HUES6 (cell line): ENCODE results near the gene DHX36.

Experiments
- H3K27ac ChIP-seq: 2 replicates; pipeline ENCODE4 v1.7.0; 2013; ENCODE audit warnings: low read depth, mild to moderate bottlenecking, low read length, inconsistent platforms
- H3K27me3 ChIP-seq: 2 replicates; pipeline ENCODE4 v1.6.1; 2013; ENCODE audit warnings: low read length; ENCODE audit not compliant: control insufficient read depth, insufficient read depth
- H3K36me3 ChIP-seq: 2 replicates; pipeline ENCODE4 v1.6.1; 2013; ENCODE audit warnings: low read length; ENCODE audit not compliant: control insufficient read depth, insufficient read depth
- H3K4me1 ChIP-seq: 2 replicates; pipeline ENCODE4 v1.6.1; 2013; ENCODE audit warnings: low read length; ENCODE audit not compliant: control insufficient read depth, insufficient read depth
- H3K4me3 ChIP-seq: 2 replicates; pipeline ENCODE4 v1.5.1; 2013; ENCODE audit warnings: low read depth, low read length
- H3K9ac ChIP-seq: one replicate; pipeline ENCODE4 v1.6.1; 2013; ENCODE audit warnings: mild to moderate bottlenecking, low read length
- H3K9me3 ChIP-seq: 2 replicates; pipeline ENCODE4 v1.6.1; 2013; ENCODE audit warnings: low read depth, low read length; ENCODE audit not compliant: control insufficient read depth, insufficient read depth

The DHX36 gene

DNA sequence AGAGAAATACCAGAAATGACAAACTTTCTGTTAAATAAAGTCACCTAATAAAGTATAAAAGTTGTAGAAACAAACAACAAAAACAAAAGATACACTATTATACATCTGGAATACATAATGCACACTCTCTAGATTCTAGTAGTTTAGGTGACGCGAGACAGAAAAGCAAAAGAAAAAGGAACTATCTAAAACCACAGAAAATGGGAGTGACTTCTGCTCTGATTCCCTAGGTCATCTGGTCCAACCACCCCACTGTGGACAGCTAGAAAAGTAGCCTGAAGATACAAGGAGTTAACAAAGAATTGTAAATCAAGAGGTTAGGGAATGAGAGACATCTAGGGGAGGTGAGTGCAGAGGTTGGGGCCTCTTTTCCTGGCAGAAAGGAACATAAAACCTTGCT, 39.1 kb downstream of the DHX36 start:
- Histone ChIP-seq H3K9me3 (no peaks in the 10 kb centered on the region), H3K27ac (no peak overlapping the region), H3K9ac (no peak overlapping the region), H3K4me3 (no peak overlapping the region), H3K36me3 (peaks cover 88% of the 10 kb centered on the region), H3K4me1 (no peaks in the 10 kb centered on the region), H3K27me3 (no peaks in the 10 kb centered on the region)

- Histone ChIP-seq H3K4me3 (no peak overlapping the region), H3K9ac (no peak overlapping the region), H3K9me3 (no peaks in the 10 kb centered on the region), H3K27me3 (no peaks in the 10 kb centered on the region), H3K4me1 (no peaks in the 10 kb centered on the region), H3K27ac (no peak overlapping the region), H3K36me3 (peaks cover 97% of the 10 kb centered on the region)
These were observed 44.1 kb downstream of the DHX36 start for GRCh38 chr3:154280161-154280560.

DNA sequence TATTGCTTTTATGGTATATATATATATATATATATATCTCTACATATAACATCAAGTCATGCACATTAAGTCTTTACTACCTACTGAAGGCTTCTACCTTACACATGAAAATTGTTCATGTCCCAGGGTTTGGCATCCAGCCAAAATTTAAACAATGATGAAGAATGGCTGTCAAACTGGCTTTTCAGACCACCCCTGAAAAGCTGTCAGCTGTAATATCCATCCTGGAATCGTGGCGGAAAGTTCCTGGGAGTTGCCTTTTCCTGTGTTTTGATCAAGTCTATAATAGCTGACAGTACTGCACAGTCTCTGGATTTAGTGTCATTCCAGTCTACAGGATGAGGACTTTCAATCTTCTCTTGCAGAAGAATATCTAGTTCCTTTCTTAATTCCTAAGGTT, 48.3 kb downstream of the DHX36 start:
- Histone ChIP-seq H3K9me3 (no peaks in the 10 kb centered on the region), H3K4me1 (no peaks in the 10 kb centered on the region), H3K27me3 (no peaks in the 10 kb centered on the region), H3K27ac (no peak overlapping the region), H3K9ac (no peak overlapping the region), H3K36me3 (peaks cover 94% of the 10 kb centered on the region), H3K4me3 (no peak overlapping the region)

DNA sequence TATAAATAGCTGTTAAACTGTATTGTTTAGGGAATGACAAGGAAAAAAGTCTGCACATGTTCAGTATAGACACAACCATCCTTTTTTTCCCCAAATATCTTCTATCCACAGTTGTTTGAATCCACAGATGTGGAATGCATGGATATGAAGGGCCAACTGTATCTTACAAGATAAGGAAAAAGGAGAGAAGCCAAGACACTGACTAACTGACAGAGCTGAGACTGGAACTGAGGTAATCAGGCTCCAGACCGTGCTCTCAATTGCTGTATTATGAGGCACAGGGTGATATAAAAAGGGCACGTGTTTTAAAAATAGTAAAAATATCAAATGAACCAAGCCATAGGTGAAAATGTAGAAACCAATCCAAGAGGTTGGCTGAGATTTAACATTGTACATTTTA, 49.0 kb downstream of the DHX36 start:
- Histone ChIP-seq H3K9ac (no peak overlapping the region), H3K9me3 (peaks cover under 1% of the 10 kb centered on the region; the same call in 1 of the 2 replicates), H3K36me3 (peaks cover 94% of the 10 kb centered on the region), H3K27ac (no peak overlapping the region), H3K4me1 (no peaks in the 10 kb centered on the region), H3K27me3 (no peaks in the 10 kb centered on the region), H3K4me3 (no peak overlapping the region)

GRCh38 chr3:154274348-154274747, 49.9 kb downstream of the DHX36 start:
- Histone ChIP-seq H3K27ac (no peak overlapping the region), H3K36me3 (peaks cover 93% of the 10 kb centered on the region), H3K4me1 (no peaks in the 10 kb centered on the region), H3K9me3 (peaks cover 2% of the 10 kb centered on the region; the same call in 1 of the 2 replicates), H3K4me3 (no peak overlapping the region), H3K27me3 (no peaks in the 10 kb centered on the region), H3K9ac (no peak overlapping the region)

DNA sequence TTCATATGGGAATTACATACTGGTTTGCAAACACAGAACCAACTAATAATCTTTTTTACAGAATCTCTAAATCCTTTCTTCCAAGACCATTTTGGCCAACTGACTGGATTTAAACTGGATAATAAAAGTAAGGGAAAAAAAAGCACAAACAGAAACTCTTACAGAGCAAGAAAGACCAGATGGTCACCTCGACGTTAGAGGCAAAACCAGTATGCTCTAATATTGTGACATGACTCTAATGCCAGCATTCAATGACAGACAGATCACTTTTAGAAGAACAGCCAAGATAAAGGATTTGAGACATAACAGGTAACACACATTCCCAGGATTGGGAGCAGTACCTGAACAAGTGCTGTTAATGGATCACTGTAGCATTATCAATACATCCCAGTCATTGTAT, 50.9 kb downstream of the DHX36 start:
- H3K9me3 ChIP-seq: peaks cover 2% of the 10 kb centered on the region; the same call in 1 of the 2 replicates
- no peak overlapping the region for H3K27ac ChIP-seq
- H3K9ac ChIP-seq: no peak overlapping the region
- H3K27me3 ChIP-seq: no peaks in the 10 kb centered on the region
- peaks cover 85% of the 10 kb centered on the region for H3K36me3 ChIP-seq
- no peak overlapping the region for H3K4me3 ChIP-seq
- H3K4me1 ChIP-seq: no peaks in the 10 kb centered on the region

- Histone ChIP-seq H3K36me3 (peaks cover 68% of the 10 kb centered on the region), H3K9me3 (no peaks in the 10 kb centered on the region), H3K4me3 (no peak overlapping the region), H3K27me3 (no peaks in the 10 kb centered on the region), H3K9ac (no peak overlapping the region), H3K27ac (no peak overlapping the region), H3K4me1 (peaks cover 4% of the 10 kb centered on the region)
These were observed 69.8 kb downstream of the DHX36 start for GRCh38 chr3:154254527-154254926.

DNA sequence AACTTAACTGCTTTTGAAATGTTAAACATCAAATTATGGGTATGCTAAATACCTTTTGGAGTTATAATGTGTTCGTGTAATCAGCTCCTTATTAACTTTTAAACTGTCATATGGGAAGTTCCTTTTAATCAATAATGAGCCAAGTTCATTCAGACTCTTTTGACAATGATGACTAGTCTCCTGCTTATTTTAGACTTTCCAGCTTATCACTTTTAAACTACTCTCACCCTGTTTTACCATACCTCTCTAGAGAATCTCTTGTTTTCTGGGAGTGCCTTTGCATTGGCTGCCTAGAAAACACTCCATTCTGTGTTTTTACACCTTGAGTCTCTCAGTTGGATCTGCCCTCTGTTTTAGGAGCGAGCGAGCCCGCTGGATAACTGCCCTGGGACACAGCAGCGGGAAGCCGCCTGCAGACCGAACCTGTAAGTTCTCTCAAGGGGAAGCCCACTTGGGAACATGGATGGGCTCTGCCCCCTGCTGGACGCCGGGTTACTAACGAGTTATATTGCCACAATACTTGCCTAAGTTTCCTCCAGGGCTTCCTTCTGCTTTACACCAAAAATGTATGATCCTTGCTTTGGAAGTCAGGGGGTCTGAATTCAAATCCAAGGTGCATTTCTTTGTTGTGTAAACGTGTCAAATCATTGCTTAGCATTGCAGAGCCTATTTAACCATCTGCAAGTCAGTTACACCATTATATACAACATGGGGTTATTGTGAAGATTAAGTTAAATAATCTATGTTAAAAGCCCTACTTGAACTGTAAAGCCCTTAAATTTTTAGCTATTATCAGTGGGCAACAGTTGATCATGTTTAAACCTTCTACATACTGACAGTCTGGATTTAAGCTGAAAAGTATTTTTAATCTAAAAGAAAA, 71.3 kb downstream of the DHX36 start:
- Histone ChIP-seq H3K27me3 (no peaks in the 10 kb centered on the region), H3K9me3 (no peaks in the 10 kb centered on the region), H3K4me3 (no peak overlapping the region), H3K27ac (no peak overlapping the region), H3K4me1 (peaks cover 4% of the 10 kb centered on the region), H3K9ac (no peak overlapping the region), H3K36me3 (peaks cover 52% of the 10 kb centered on the region)

DNA sequence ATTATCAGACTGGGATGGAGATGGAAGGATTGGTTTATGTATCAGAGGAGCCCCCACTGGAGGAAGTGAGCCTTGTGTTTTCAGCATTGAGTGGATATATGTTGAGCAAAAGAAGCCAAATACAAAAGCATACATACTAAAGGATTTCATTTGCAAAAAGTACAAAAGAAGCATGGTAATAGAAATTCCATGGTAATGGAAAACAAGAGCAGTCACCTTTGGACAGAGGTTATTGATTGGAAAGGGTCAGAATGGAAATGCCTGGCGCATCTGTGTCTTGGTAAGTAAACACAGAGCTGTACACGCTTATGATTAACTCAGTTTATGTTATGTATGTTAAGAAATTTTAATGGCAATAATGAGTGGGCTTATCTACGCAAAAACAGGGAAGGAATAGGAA, 72.7 kb downstream of the DHX36 start:
- H3K27ac ChIP-seq: no peak overlapping the region
- no peaks in the 10 kb centered on the region for H3K9me3 ChIP-seq
- no peaks in the 10 kb centered on the region for H3K27me3 ChIP-seq
- no peak overlapping the region for H3K9ac ChIP-seq
- H3K36me3 ChIP-seq: peaks cover 39% of the 10 kb centered on the region
- H3K4me1 ChIP-seq: peaks cover 4% of the 10 kb centered on the region
- H3K4me3 ChIP-seq: no peak overlapping the region

GRCh38 chr3:154250291-154250690, 74.0 kb downstream of the DHX36 start:
- H3K4me3 ChIP-seq: no peak overlapping the region
- no peaks in the 10 kb centered on the region for H3K9me3 ChIP-seq
- H3K36me3 ChIP-seq: peaks cover 28% of the 10 kb centered on the region
- no peaks in the 10 kb centered on the region for H3K27me3 ChIP-seq
- H3K4me1 ChIP-seq: peaks cover 4% of the 10 kb centered on the region
- H3K9ac ChIP-seq: no peak overlapping the region
- H3K27ac ChIP-seq: no peak overlapping the region

- H3K27me3 ChIP-seq: no peaks in the 10 kb centered on the region
- H3K9ac ChIP-seq: no peak overlapping the region
- H3K27ac ChIP-seq: no peak overlapping the region
These were observed 76.4 kb downstream of the DHX36 start for GRCh38 chr3:154247806-154248415.

More at GRCh38 chr3:154247806-154248415, 76.4 kb downstream of the DHX36 start:
- Histone ChIP-seq H3K9me3 (no peaks in the 10 kb centered on the region), H3K4me1 (peaks cover 10% of the 10 kb centered on the region), H3K36me3 (peaks cover 20% of the 10 kb centered on the region), H3K4me3 (no peak overlapping the region)
